ENCODE measurements around the gene GRIP1.

The GRIP1 gene

DNA sequence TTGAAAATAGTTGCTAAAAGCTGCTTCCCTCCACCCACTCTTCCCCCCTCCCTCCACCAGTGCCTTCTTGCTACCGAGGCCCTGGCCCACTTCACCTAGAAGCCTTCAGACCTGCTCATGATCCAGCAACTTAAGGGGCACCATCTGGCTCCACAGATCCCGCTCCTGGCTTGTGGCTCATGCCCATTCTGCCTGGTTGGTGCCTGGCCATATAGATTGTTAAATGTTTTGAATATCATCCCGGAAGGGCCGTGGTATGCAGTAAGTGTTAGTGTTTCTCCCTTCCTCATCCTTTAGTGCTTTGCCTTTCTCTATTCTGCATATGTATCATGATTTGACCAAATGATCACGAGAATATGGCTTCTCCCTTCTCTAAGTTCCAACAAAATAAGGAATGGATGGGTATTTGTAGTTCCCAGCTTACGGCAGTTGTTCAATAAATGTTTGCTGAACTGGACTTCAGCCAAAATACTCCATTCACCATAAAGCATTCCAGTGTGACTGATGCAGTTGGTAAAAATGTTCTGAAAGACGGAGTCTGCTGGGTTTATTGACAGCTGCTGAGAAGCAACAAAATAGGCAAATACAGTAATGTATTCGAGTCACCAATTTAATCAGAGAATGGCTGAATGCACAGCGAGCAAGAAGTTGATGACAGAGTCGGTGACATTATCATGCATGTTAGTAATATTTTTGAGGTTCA lies 30.7 kb downstream of the GRIP1 start:
- Histone ChIP-seq H3K4me1 (ENCODE audit: low read length) (no peaks in the 10 kb centered on the region), H3K79me2 (ENCODE audit: low read length) (no peaks in the 10 kb centered on the region), H3K9me2 (replicated peaks; ENCODE audit: insufficient read depth, low read length) (no peaks in the 10 kb centered on the region), H3K4me3 (ENCODE audit: low read length) (no peak overlapping the region), H4K20me1 (ENCODE audit: insufficient read depth, low read length) (no peaks in the 10 kb centered on the region), H3K27ac (ENCODE audit: low read length) (no peak overlapping the region), H3K36me3 (replicated peaks; ENCODE audit: insufficient read depth, low read length) (no peaks in the 10 kb centered on the region), H3K4me2 (ENCODE audit: low read depth, low read length) (no peak overlapping the region), H2AFZ (ENCODE audit: low read length) (no peak overlapping the region), H3F3A (ENCODE audit: insufficient read depth, low read length) (no peaks in the 10 kb centered on the region), H3K9ac (ENCODE audit: low read length) (no peak overlapping the region), H3K9me3 (replicated peaks; ENCODE audit: insufficient read depth, low read length) (no peaks in the 10 kb centered on the region), H3K27me3 (replicated peaks; ENCODE audit: insufficient read depth, low read length) (no peaks in the 10 kb centered on the region)
- no peak for DNase-seq
- no peak for TF ChIP-seq EZH2 (optimal IDR thresholded peaks at IDR 0.05; ENCODE audit: low read depth, low read length)

DNA sequence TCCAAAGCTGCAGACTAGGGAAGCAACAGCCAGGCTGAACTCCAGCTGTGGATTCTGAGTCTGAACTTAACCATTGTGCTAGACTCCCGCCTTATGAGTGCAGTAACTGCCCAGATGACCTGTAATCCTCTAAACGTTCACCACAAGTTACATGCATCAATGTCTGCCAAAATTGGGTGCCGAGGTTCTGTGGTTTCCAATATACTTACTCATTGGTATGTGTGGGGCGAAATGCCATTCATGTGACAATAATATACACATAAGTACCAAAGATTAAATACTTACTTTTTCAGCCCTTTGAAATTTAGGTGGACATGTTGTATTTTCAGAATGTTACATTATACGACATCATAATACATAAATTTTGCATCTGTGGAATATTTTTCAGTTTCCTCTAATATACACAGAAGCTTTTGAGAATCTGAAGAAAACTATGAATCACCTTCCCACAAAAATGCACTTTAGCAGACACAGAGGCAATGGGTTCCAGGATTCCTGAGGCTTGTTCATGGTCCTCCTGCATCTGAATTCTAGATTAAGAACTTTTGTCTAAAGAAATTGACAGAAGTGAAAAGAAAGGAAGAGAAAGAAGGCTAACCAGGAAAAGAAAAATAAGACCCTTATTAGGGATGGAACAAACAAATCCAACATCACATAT lies 31.7 kb downstream of the GRIP1 start:
- H3K79me2 ChIP-seq (ENCODE audit: low read length): no peaks in the 10 kb centered on the region
- no peaks in the 10 kb centered on the region for H4K20me1 ChIP-seq (ENCODE audit: insufficient read depth, low read length)
- no peaks in the 10 kb centered on the region for H3K9me3 ChIP-seq (replicated peaks; ENCODE audit: insufficient read depth, low read length)
- no peak overlapping the region for H2AFZ ChIP-seq (ENCODE audit: low read length)
- H3K9ac ChIP-seq (ENCODE audit: low read length): no peak overlapping the region
- no peak for DNase-seq
- no peak overlapping the region for H3K4me3 ChIP-seq (ENCODE audit: low read length)
- H3K4me1 ChIP-seq (ENCODE audit: low read length): no peaks in the 10 kb centered on the region
- no peaks in the 10 kb centered on the region for H3K27me3 ChIP-seq (replicated peaks; ENCODE audit: insufficient read depth, low read length)
- H3K27ac ChIP-seq (ENCODE audit: low read length): no peak overlapping the region
- no peaks in the 10 kb centered on the region for H3K9me2 ChIP-seq (replicated peaks; ENCODE audit: insufficient read depth, low read length)
- no peaks in the 10 kb centered on the region for H3F3A ChIP-seq (ENCODE audit: insufficient read depth, low read length)
- no peak overlapping the region for H3K4me2 ChIP-seq (ENCODE audit: low read depth, low read length)
- TF ChIP-seq, protein P1, sequence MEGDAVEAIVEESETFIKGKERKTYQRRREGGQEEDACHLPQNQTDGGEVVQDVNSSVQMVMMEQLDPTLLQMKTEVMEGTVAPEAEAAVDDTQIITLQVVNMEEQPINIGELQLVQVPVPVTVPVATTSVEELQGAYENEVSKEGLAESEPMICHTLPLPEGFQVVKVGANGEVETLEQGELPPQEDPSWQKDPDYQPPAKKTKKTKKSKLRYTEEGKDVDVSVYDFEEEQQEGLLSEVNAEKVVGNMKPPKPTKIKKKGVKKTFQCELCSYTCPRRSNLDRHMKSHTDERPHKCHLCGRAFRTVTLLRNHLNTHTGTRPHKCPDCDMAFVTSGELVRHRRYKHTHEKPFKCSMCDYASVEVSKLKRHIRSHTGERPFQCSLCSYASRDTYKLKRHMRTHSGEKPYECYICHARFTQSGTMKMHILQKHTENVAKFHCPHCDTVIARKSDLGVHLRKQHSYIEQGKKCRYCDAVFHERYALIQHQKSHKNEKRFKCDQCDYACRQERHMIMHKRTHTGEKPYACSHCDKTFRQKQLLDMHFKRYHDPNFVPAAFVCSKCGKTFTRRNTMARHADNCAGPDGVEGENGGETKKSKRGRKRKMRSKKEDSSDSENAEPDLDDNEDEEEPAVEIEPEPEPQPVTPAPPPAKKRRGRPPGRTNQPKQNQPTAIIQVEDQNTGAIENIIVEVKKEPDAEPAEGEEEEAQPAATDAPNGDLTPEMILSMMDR (IDR thresholded peaks at IDR 0.05; ENCODE audit: low read length): no peak
- TF ChIP-seq EZH2phosphoT487 (IDR thresholded peaks at IDR 0.05; ENCODE audit: low read length) (no peak), EZH2 (optimal IDR thresholded peaks at IDR 0.05; ENCODE audit: low read depth, low read length) (no peak)
- H3K36me3 ChIP-seq (replicated peaks; ENCODE audit: insufficient read depth, low read length): no peaks in the 10 kb centered on the region

GRCh38 chr12:66644151-66644550 lies 34.7 kb downstream of the GRIP1 start:
- no peaks in the 10 kb centered on the region for H3K27me3 ChIP-seq (replicated peaks; ENCODE audit: insufficient read depth, low read length)
- no peak overlapping the region for H3K4me2 ChIP-seq (ENCODE audit: low read depth, low read length)
- no peak for DNase-seq
- TF ChIP-seq EZH2phosphoT487 (IDR thresholded peaks at IDR 0.05; ENCODE audit: low read length): no peak
- TF ChIP-seq, protein P1 (IDR thresholded peaks at IDR 0.05; ENCODE audit: low read length): no peak
- TF ChIP-seq EZH2 (optimal IDR thresholded peaks at IDR 0.05; ENCODE audit: low read depth, low read length): no peak
- H3K27ac ChIP-seq (ENCODE audit: low read length): no peak overlapping the region
- H3K36me3 ChIP-seq (replicated peaks; ENCODE audit: insufficient read depth, low read length): no peaks in the 10 kb centered on the region
- H2AFZ ChIP-seq (ENCODE audit: low read length): no peak overlapping the region
- no peaks in the 10 kb centered on the region for H3K79me2 ChIP-seq (ENCODE audit: low read length)
- H4K20me1 ChIP-seq (ENCODE audit: insufficient read depth, low read length): no peaks in the 10 kb centered on the region
- no peaks in the 10 kb centered on the region for H3K9me2 ChIP-seq (replicated peaks; ENCODE audit: insufficient read depth, low read length)
- no peaks in the 10 kb centered on the region for H3F3A ChIP-seq (ENCODE audit: insufficient read depth, low read length)
- no peaks in the 10 kb centered on the region for H3K4me1 ChIP-seq (ENCODE audit: low read length)
- H3K9me3 ChIP-seq (replicated peaks; ENCODE audit: insufficient read depth, low read length): no peaks in the 10 kb centered on the region
- H3K9ac ChIP-seq (ENCODE audit: low read length): no peak overlapping the region
- H3K4me3 ChIP-seq (ENCODE audit: low read length): no peak overlapping the region
